Activated T-cell treated with anti-CD3 and anti-CD28 coated beads, Interleukin-2, amount 50 U/mL, for 24 hours (primary cell): ENCODE results near the gene CPA2.

Source experiments
- DNase-seq: peaks from one replicate; pipeline ENCODE4 v3.0.0-alpha.2; 2020
- H3K27ac Mint-ChIP-seq: 2 replicates; pipeline ENCODE4 v1.8.0; 2020; ENCODE audit warnings: mild to moderate bottlenecking, mixed read lengths
- H3K27me3 Mint-ChIP-seq: 2 replicates; pipeline ENCODE4 v1.8.0; 2020; ENCODE audit warnings: mixed read lengths
- H3K36me3 Mint-ChIP-seq: 2 replicates; pipeline ENCODE4 v1.8.0; 2020; ENCODE audit warnings: low read depth, mixed read lengths
- H3K4me1 Mint-ChIP-seq: 2 replicates; pipeline ENCODE4 v1.8.0; 2020; ENCODE audit warnings: low read depth, mixed read lengths
- H3K4me3 Mint-ChIP-seq: 2 replicates; pipeline ENCODE4 v1.8.0; 2020; ENCODE audit warnings: mild to moderate bottlenecking, moderate library complexity, mixed read lengths
- H3K9me3 Mint-ChIP-seq: 2 replicates; pipeline ENCODE4 v1.8.0; 2020; ENCODE audit warnings: mixed read lengths

CPA2 gene

GRCh38 chr7:130333832-130334231 lies 67.2 kb downstream of the CPA2 start:
- Mint-ChIP-seq H3K4me3 (no peak overlapping the region), H3K27me3 (no peaks in the 10 kb centered on the region), H3K4me1 (peaks cover 4% of the 10 kb centered on the region), H3K27ac (no peak overlapping the region), H3K9me3 (no peaks in the 10 kb centered on the region), H3K36me3 (no peaks in the 10 kb centered on the region)
- DNase-seq: no peak

GRCh38 chr7:130334274-130334673 lies 67.6 kb downstream of the CPA2 start:
- H3K9me3 Mint-ChIP-seq: no peaks in the 10 kb centered on the region
- no peak for DNase-seq
- no peak overlapping the region for H3K27ac Mint-ChIP-seq

GRCh38 chr7:130337410-130337971 lies 70.8 kb downstream of the CPA2 start:
- Mint-ChIP-seq H3K4me3 (no peak overlapping the region), H3K36me3 (no peaks in the 10 kb centered on the region), H3K9me3 (no peaks in the 10 kb centered on the region), H3K27ac (no peak overlapping the region), H3K27me3 (no peaks in the 10 kb centered on the region), H3K4me1 (peaks cover 4% of the 10 kb centered on the region)
- DNase-seq: no peak

More at GRCh38 chr7:130334274-130334673, 67.6 kb downstream of the CPA2 start:
- peaks cover 4% of the 10 kb centered on the region for H3K4me1 Mint-ChIP-seq
- H3K36me3 Mint-ChIP-seq: no peaks in the 10 kb centered on the region
- no peaks in the 10 kb centered on the region for H3K27me3 Mint-ChIP-seq
- H3K4me3 Mint-ChIP-seq: no peak overlapping the region

GRCh38 chr7:130338233-130338632 lies 71.6 kb downstream of the CPA2 start:
- H3K36me3 Mint-ChIP-seq: no peaks in the 10 kb centered on the region
- H3K27ac Mint-ChIP-seq: no peak overlapping the region
- H3K4me1 Mint-ChIP-seq: peaks cover 4% of the 10 kb centered on the region
- no peaks in the 10 kb centered on the region for H3K27me3 Mint-ChIP-seq
- DNase-seq: no peak
- H3K4me3 Mint-ChIP-seq: no peak overlapping the region
- H3K9me3 Mint-ChIP-seq: no peaks in the 10 kb centered on the region
